H1 (cell line): ENCODE measurements around the gene NKX6-1. TPM values are rescaled to one million over a fixed set of nuclear protein-coding genes. Genes with fewer than 3 reads are reported as not detected.

Experiments
- CBX8 ChIP-seq: fragments of 300-800, 300-1000 bp; sonication (generic); IDR thresholded peaks from 2 replicates; pipeline ENCODE4 v1.7.1; 2016; ENCODE audit warnings: low read depth, low read length, borderline replicate concordance
- CHD2 ChIP-seq: IDR thresholded peaks from 2 replicates; pipeline ENCODE4 v1.6.1; 2012; ENCODE audit warnings: low read length, improper control_type of control experiment
- CTBP2 ChIP-seq: IDR thresholded peaks from 2 replicates; pipeline ENCODE4 v1.7.0; 2011; ENCODE audit warnings: borderline replicate concordance, mild to moderate bottlenecking, moderate library complexity, mixed read lengths, low read length; ENCODE audit not compliant: insufficient read depth, insufficient read length
- EP300 ChIP-seq, 2 experiments: IDR thresholded peaks; 1 replicate in 1 of 2; 2 replicates in 1 of 2; pipeline ENCODE4 v1.6.1; 2011 to 2012; ENCODE audit warnings: low read depth in 2 of 2, low read length in 2 of 2, mild to moderate bottlenecking in 2 of 2, borderline replicate concordance in 1 of 2, inconsistent platforms in 1 of 2, moderate library complexity in 1 of 2
- SIN3A ChIP-seq, 2 experiments: IDR thresholded peaks in 1 of 2; conservative IDR thresholded peaks in 1 of 2; 2 replicates each; pipeline ENCODE4 v1.6.1; 2011 to 2012; ENCODE audit warnings: low read length in 2 of 2, improper control_type of control experiment in 1 of 2, low read depth in 1 of 2, mild to moderate bottlenecking in 1 of 2
- SIX5 ChIP-seq: IDR thresholded peaks from 2 replicates; pipeline ENCODE4 v1.6.1; 2011; ENCODE audit warnings: mild to moderate bottlenecking, low read depth, low read length
- TEAD4 ChIP-seq: IDR thresholded peaks from 2 replicates; pipeline ENCODE4 v1.6.1; 2012; ENCODE audit warnings: low read depth, low read length, inconsistent platforms, mixed read lengths
- polyA plus RNA-seq, 7 experiments: library from polyadenylated mRNA; depleted of rRNA in 3 of 7; stranded (reverse) in 5 of 7; unstranded in 2 of 7; fragments of >200 nt in 5 of 7; fragments of 200-250 nt in 2 of 7; gene quantifications; 1 replicate in 5 of 7; 2 replicates in 1 of 7; 4 replicates in 1 of 7; pipeline versions ENCODE4 v1.2.1 to v1.2.3, GENCODE V29; 2011 to 2013; ENCODE audit warnings: missing spikeins in 2 of 7, mixed read lengths in 2 of 7
- total RNA-seq: library from RNA; stranded (reverse); fragmentation: NEBNext Ultra II Directional; extraction: Animal tissue kit (Norgen Biotek cat#: 25700); gene quantifications from 2 replicates; pipeline ENCODE4 v1.2.1, GENCODE V29; 2021
- TF ChIP-seq, protein P1 (sequence below), 3 experiments: IDR thresholded peaks; 1 replicate in 2 of 3; 2 replicates in 1 of 3; pipeline versions ENCODE4 v1.5.1 to v1.6.1; 2011; ENCODE audit warnings: low read length in 3 of 3, mild to moderate bottlenecking in 3 of 3, inconsistent platforms in 2 of 3, low read depth in 1 of 3, moderate library complexity in 1 of 3; ENCODE audit not compliant: insufficient read depth in 1 of 3; ENCODE audit errors: control extremely low read depth in 1 of 3

NKX6-1 gene
- total and polyA plus RNA-seq, 2 of the 8 experiments (the other 6 are each of a cell fraction or from before 2014, with no cell fraction given), result 0.03 to 0.45 TPM

DNA sequence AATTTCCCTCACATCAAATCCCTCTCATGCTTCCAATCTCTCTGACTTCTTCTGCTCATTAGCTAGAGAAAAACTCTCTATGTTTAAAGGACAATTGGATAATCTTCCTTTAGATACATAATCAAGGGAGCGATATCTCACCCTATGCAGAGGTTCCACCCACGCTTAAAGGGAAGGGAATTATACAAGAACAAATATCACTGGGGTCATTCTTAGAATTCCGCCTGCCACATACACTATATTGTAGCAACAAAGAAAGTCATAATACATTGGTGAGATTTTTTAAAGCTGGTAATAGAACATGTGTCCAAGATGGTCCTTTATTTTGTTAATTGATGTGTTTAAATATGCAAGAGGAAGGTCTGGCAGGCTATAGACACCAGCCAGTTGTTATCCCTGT is 31.5 kb downstream of the NKX6-1 start (continued):
- TF ChIP-seq, protein P1, sequence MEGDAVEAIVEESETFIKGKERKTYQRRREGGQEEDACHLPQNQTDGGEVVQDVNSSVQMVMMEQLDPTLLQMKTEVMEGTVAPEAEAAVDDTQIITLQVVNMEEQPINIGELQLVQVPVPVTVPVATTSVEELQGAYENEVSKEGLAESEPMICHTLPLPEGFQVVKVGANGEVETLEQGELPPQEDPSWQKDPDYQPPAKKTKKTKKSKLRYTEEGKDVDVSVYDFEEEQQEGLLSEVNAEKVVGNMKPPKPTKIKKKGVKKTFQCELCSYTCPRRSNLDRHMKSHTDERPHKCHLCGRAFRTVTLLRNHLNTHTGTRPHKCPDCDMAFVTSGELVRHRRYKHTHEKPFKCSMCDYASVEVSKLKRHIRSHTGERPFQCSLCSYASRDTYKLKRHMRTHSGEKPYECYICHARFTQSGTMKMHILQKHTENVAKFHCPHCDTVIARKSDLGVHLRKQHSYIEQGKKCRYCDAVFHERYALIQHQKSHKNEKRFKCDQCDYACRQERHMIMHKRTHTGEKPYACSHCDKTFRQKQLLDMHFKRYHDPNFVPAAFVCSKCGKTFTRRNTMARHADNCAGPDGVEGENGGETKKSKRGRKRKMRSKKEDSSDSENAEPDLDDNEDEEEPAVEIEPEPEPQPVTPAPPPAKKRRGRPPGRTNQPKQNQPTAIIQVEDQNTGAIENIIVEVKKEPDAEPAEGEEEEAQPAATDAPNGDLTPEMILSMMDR (IDR thresholded peaks at IDR 0.05; ENCODE audit: control extremely low read depth in 1 of 3, insufficient read depth in 1 of 3, low read depth in 1 of 3, low read length in 3 of 3), result no peak
- no peak for TF ChIP-seq SIN3A (conservative IDR thresholded peaks at IDR 0.05 in 1 of 2, IDR thresholded peaks at IDR 0.05 in 1 of 2; ENCODE audit: low read depth in 1 of 2, low read length in 2 of 2)
- TF ChIP-seq EP300 (IDR thresholded peaks at IDR 0.05; ENCODE audit: borderline replicate concordance in 1 of 2, low read depth in 2 of 2, low read length in 2 of 2), result no peak
- no peak for TF ChIP-seq SIX5
- TF ChIP-seq CHD2, result no peak
- TF ChIP-seq TEAD4, result no peak
- no peak for TF ChIP-seq CBX8
- TF ChIP-seq CTBP2, result no peak
